ENCODE results near the gene ESR2.

The ESR2 gene

DNA sequence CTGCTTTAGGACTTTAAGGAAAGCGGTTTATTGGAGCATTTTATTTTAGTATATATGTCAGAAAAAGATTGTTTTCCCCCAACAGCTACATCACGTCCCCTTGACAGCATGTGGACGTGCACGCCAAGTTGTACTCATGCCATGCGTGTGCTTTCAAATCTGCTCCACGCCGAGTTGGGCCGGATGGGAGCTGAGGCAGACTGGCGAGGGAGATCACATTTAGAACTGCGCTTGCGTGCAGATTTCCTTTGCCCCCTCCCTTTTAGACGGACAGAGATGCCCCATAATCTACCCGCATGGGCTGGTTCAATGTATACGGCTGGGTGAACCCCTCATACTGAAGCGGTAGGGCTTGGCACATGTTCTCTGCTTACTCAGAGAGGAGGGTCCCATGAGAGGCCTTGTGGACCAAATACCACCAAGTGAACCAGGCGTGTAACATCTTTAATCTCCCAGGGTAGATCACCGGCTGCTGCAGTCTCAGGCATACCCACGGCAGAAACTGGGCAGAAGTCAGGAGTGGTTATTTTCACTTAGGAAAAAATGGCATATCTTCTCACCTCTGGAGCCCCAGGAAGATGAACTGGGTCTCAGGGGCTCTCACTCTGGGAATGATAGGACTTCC, 92.1 kb downstream of the ESR2 start:
- H3K4me3 ChIP-seq (ENCODE audit: low read depth in 1 of 5, low read length in 5 of 5), result no peak overlapping the region
- H3K36me3 ChIP-seq (ENCODE audit: control insufficient read depth in 5 of 5, insufficient read depth in 5 of 5, low read length in 5 of 5), result peaks cover 0 to 16% (median 9%) of the 10 kb centered on the region in 5 donors
- H3K9me3 ChIP-seq (ENCODE audit: control insufficient read depth in 5 of 5, low read length in 5 of 5), result no peaks in the 10 kb centered on the region
- H3K27ac ChIP-seq (ENCODE audit: low read depth, low read length), result no peak overlapping the region
- no peak overlapping the region for H3K9ac ChIP-seq (ENCODE audit: low read length in 5 of 5)
- no peaks in the 10 kb centered on the region for H3K27me3 ChIP-seq (ENCODE audit: control insufficient read depth in 5 of 5, insufficient read depth in 4 of 5, low read length in 5 of 5)
- peaks cover 6 to 32% (median 23%) of the 10 kb centered on the region in 5 donors for H3K4me1 ChIP-seq (ENCODE audit: control insufficient read depth in 5 of 5, insufficient read depth in 5 of 5, low read length in 5 of 5)

- H3K9ac ChIP-seq (ENCODE audit: low read length in 5 of 5), result no peak overlapping the region
- no peak overlapping the region for H3K4me3 ChIP-seq (ENCODE audit: low read depth in 1 of 5, low read length in 5 of 5)
- no peak overlapping the region for H3K27ac ChIP-seq (ENCODE audit: low read depth, low read length)
- no peaks in the 10 kb centered on the region for H3K27me3 ChIP-seq (ENCODE audit: control insufficient read depth in 5 of 5, insufficient read depth in 4 of 5, low read length in 5 of 5)
- H3K36me3 ChIP-seq (ENCODE audit: control insufficient read depth in 5 of 5, insufficient read depth in 5 of 5, low read length in 5 of 5), result peaks cover 0 to 16% (median 9%) of the 10 kb centered on the region in 5 donors
- H3K9me3 ChIP-seq (ENCODE audit: control insufficient read depth in 5 of 5, low read length in 5 of 5), result no peaks in the 10 kb centered on the region
- H3K4me1 ChIP-seq (ENCODE audit: control insufficient read depth in 5 of 5, insufficient read depth in 5 of 5, low read length in 5 of 5), result peaks cover 8 to 39% (median 30%) of the 10 kb centered on the region in 5 donors
These were observed 92.9 kb downstream of the ESR2 start for GRCh38 chr14:64201296-64201695.

- Histone ChIP-seq H3K4me3 (ENCODE audit: low read depth in 1 of 5, low read length in 5 of 5) (no peak overlapping the region), H3K27ac (ENCODE audit: low read depth, low read length) (peak overlapping the region; percentile 65)
These were observed 94.0 kb downstream of the ESR2 start for GRCh38 chr14:64200170-64200569.

DNA sequence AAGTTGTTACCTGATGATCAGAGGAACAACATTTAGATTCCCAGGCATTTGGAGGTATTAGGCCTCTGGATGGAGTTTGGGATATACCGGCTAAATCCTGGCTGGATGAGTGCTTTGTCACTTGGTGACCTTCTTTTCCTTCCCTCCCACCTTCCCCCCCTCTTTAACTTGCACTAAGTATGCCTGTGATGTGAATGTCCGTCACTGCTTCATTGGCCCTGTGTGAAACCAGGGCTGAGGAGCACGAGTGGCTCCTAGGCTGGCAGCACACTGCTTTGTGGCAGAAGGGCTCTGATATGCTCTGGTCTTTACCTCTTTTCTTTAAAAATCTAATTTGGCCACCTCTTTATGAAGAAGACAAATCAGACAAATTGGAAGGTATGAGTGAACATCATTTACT, 95.7 kb downstream of the ESR2 start:
- Histone ChIP-seq H3K27me3 (ENCODE audit: control insufficient read depth in 5 of 5, insufficient read depth in 4 of 5, low read length in 5 of 5) (no peaks in the 10 kb centered on the region), H3K4me1 (ENCODE audit: control insufficient read depth in 5 of 5, insufficient read depth in 5 of 5, low read length in 5 of 5) (peaks cover 8 to 42% (median 32%) of the 10 kb centered on the region in 5 donors), H3K4me3 (ENCODE audit: low read depth in 1 of 5, low read length in 5 of 5) (no peak overlapping the region), H3K9me3 (ENCODE audit: control insufficient read depth in 5 of 5, low read length in 5 of 5) (no peaks in the 10 kb centered on the region), H3K27ac (ENCODE audit: low read depth, low read length) (peak overlapping the region; percentile 12), H3K36me3 (ENCODE audit: control insufficient read depth in 5 of 5, insufficient read depth in 5 of 5, low read length in 5 of 5) (peaks cover 0 to 15% (median 7%) of the 10 kb centered on the region in 5 donors), H3K9ac (ENCODE audit: low read length in 5 of 5) (peak overlapping the region in 1 of 5 donors; percentile 29)

More at GRCh38 chr14:64200170-64200569, 94.0 kb downstream of the ESR2 start:
- peaks cover 0 to 16% (median 9%) of the 10 kb centered on the region in 5 donors for H3K36me3 ChIP-seq (ENCODE audit: control insufficient read depth in 5 of 5, insufficient read depth in 5 of 5, low read length in 5 of 5)
- peaks cover 8 to 42% (median 32%) of the 10 kb centered on the region in 5 donors for H3K4me1 ChIP-seq (ENCODE audit: control insufficient read depth in 5 of 5, insufficient read depth in 5 of 5, low read length in 5 of 5)
- H3K9me3 ChIP-seq (ENCODE audit: control insufficient read depth in 5 of 5, low read length in 5 of 5), result no peaks in the 10 kb centered on the region
- H3K27me3 ChIP-seq (ENCODE audit: control insufficient read depth in 5 of 5, insufficient read depth in 4 of 5, low read length in 5 of 5), result no peaks in the 10 kb centered on the region
- H3K9ac ChIP-seq (ENCODE audit: low read length in 5 of 5), result peak overlapping the region in 4 of 5 donors; percentile 16 to 46 (median 24)

- Histone ChIP-seq H3K9me3 (ENCODE audit: control insufficient read depth in 5 of 5, low read length in 5 of 5) (no peaks in the 10 kb centered on the region), H3K4me3 (ENCODE audit: low read depth in 1 of 5, low read length in 5 of 5) (no peak overlapping the region), H3K9ac (ENCODE audit: low read length in 5 of 5) (peak overlapping the region in 1 of 5 donors; percentile 29), H3K27ac (ENCODE audit: low read depth, low read length) (peak overlapping the region; percentile 12), H3K36me3 (ENCODE audit: control insufficient read depth in 5 of 5, insufficient read depth in 5 of 5, low read length in 5 of 5) (peaks cover 0 to 12% (median 7%) of the 10 kb centered on the region in 5 donors), H3K27me3 (ENCODE audit: control insufficient read depth in 5 of 5, insufficient read depth in 4 of 5, low read length in 5 of 5) (no peaks in the 10 kb centered on the region), H3K4me1 (ENCODE audit: control insufficient read depth in 5 of 5, insufficient read depth in 5 of 5, low read length in 5 of 5) (peaks cover 8 to 42% (median 32%) of the 10 kb centered on the region in 5 donors)
These were observed 96.2 kb downstream of the ESR2 start for GRCh38 chr14:64197996-64198395.

DNA sequence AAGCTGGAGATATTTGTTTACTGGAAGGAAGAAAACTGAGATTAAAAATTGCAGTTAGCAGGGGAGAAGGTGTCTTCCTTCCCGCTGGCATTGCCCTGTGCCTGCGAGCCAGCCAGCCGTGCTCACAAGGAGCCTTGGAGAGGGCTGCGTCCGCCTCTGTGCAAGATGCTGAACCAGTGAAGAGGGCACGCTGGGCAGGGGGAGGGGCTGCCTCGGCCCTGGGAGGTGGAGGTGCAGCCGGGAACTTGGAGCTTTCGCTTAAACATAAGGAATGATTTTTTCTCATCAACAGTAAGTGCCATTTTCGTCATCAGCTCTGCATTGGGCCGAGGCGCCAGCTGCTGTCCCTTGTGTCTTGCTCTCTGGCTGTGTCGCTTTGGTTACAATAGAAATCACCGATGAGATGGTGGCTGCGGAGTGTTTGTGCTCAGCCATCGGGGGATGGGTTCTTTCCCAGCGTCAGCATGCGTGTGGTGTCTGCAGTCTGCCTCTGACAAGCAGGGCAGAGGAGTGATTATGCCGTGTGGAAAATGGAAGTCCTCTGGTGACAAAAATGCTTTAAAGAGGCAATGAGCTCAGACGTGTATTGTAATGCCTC, 97.3 kb downstream of the ESR2 start:
- H3K9ac ChIP-seq (ENCODE audit: low read length in 5 of 5), result peak overlapping the region in 3 of 5 donors; percentile 21 to 60 (median 41)
- peaks cover 8 to 42% (median 32%) of the 10 kb centered on the region in 5 donors for H3K4me1 ChIP-seq (ENCODE audit: control insufficient read depth in 5 of 5, insufficient read depth in 5 of 5, low read length in 5 of 5)
- H3K36me3 ChIP-seq (ENCODE audit: control insufficient read depth in 5 of 5, insufficient read depth in 5 of 5, low read length in 5 of 5), result peaks cover 0 to 12% (median 6%) of the 10 kb centered on the region in 5 donors
- H3K4me3 ChIP-seq (ENCODE audit: low read depth in 1 of 5, low read length in 5 of 5), result peak overlapping the region; percentile 51 to 81 (median 69)
- H3K27me3 ChIP-seq (ENCODE audit: control insufficient read depth in 5 of 5, insufficient read depth in 4 of 5, low read length in 5 of 5), result no peaks in the 10 kb centered on the region
- no peaks in the 10 kb centered on the region for H3K9me3 ChIP-seq (ENCODE audit: control insufficient read depth in 5 of 5, low read length in 5 of 5)
- peak overlapping the region; percentile 55 for H3K27ac ChIP-seq (ENCODE audit: low read depth, low read length)

DNA sequence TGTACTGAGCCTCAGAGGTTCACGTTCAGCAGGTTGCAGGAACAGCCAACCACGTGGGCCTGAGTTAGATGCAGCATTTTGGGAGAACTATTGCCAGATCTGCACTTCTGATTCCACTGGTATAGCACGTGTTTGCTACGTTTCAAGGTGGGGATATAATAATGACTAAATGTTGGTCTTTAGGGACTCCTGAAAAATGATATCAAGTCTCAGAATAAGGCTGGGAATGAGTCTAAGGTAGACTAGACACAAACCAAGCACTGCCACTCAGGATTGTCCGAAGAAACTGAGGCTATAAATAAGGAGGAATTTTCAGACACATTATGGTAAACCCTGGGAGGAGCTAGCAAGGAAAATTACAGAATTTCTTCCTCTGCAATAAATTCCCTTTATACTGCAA, 98.1 kb downstream of the ESR2 start:
- no peak overlapping the region for H3K9ac ChIP-seq (ENCODE audit: low read length in 5 of 5)

GRCh38 chr14:64195199-64195598, 99.0 kb downstream of the ESR2 start:
- H3K4me3 ChIP-seq (ENCODE audit: low read depth in 1 of 5, low read length in 5 of 5), result no peak overlapping the region
- H3K27ac ChIP-seq (ENCODE audit: low read depth, low read length), result no peak overlapping the region
- peaks cover 0 to 14% (median 10%) of the 10 kb centered on the region in 5 donors for H3K36me3 ChIP-seq (ENCODE audit: control insufficient read depth in 5 of 5, insufficient read depth in 5 of 5, low read length in 5 of 5)
- no peaks in the 10 kb centered on the region for H3K9me3 ChIP-seq (ENCODE audit: control insufficient read depth in 5 of 5, low read length in 5 of 5)
- peaks cover 3 to 35% (median 28%) of the 10 kb centered on the region in 5 donors for H3K4me1 ChIP-seq (ENCODE audit: control insufficient read depth in 5 of 5, insufficient read depth in 5 of 5, low read length in 5 of 5)
- no peak overlapping the region for H3K9ac ChIP-seq (ENCODE audit: low read length in 5 of 5)
- H3K27me3 ChIP-seq (ENCODE audit: control insufficient read depth in 5 of 5, insufficient read depth in 4 of 5, low read length in 5 of 5), result no peaks in the 10 kb centered on the region

More for the DNA sequence above, 98.1 kb downstream of the ESR2 start:
- H3K27ac ChIP-seq (ENCODE audit: low read depth, low read length), result no peak overlapping the region
- peaks cover 0 to 14% (median 9%) of the 10 kb centered on the region in 5 donors for H3K36me3 ChIP-seq (ENCODE audit: control insufficient read depth in 5 of 5, insufficient read depth in 5 of 5, low read length in 5 of 5)
- peak overlapping the region in 1 of 5 donors; percentile 69 for H3K4me3 ChIP-seq (ENCODE audit: low read depth in 1 of 5, low read length in 5 of 5)
- H3K4me1 ChIP-seq (ENCODE audit: control insufficient read depth in 5 of 5, insufficient read depth in 5 of 5, low read length in 5 of 5), result peaks cover 8 to 42% (median 32%) of the 10 kb centered on the region in 5 donors
- H3K27me3 ChIP-seq (ENCODE audit: control insufficient read depth in 5 of 5, insufficient read depth in 4 of 5, low read length in 5 of 5), result no peaks in the 10 kb centered on the region
- no peaks in the 10 kb centered on the region for H3K9me3 ChIP-seq (ENCODE audit: control insufficient read depth in 5 of 5, low read length in 5 of 5)

GRCh38 chr14:64194404-64194803, 99.8 kb downstream of the ESR2 start:
- H3K9me3 ChIP-seq (ENCODE audit: control insufficient read depth in 5 of 5, low read length in 5 of 5), result no peaks in the 10 kb centered on the region
- no peaks in the 10 kb centered on the region for H3K27me3 ChIP-seq (ENCODE audit: control insufficient read depth in 5 of 5, insufficient read depth in 4 of 5, low read length in 5 of 5)
- no peak overlapping the region for H3K4me3 ChIP-seq (ENCODE audit: low read depth in 1 of 5, low read length in 5 of 5)
- no peak overlapping the region for H3K27ac ChIP-seq (ENCODE audit: low read depth, low read length)
- H3K9ac ChIP-seq (ENCODE audit: low read length in 5 of 5), result no peak overlapping the region
- peaks cover 2 to 28% (median 25%) of the 10 kb centered on the region in 5 donors for H3K4me1 ChIP-seq (ENCODE audit: control insufficient read depth in 5 of 5, insufficient read depth in 5 of 5, low read length in 5 of 5)
- peaks cover 0 to 20% (median 13%) of the 10 kb centered on the region in 5 donors for H3K36me3 ChIP-seq (ENCODE audit: control insufficient read depth in 5 of 5, insufficient read depth in 5 of 5, low read length in 5 of 5)

DNA sequence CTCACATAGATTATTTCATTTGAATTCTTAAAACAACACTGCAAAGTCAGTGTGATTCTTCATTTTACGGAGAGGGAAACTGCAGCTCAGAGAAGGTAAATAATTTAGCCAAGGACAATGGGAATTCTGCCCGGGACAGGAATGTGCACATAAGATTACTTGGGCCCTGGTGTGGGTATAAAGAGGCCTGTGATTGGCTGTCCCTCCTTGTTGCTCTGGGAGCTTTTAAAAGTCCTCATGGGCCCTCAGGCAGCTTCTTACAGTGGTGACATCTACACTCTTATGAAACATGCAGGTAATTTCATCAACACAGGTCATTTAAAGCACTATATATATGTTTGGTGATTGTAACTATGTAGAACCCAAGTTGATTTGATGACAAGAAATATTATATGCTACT, 100.3 kb downstream of the ESR2 start:
- H3K36me3 ChIP-seq (ENCODE audit: control insufficient read depth in 5 of 5, insufficient read depth in 5 of 5, low read length in 5 of 5), result peaks cover 0 to 25% (median 15%) of the 10 kb centered on the region in 5 donors
- H3K27me3 ChIP-seq (ENCODE audit: control insufficient read depth in 5 of 5, insufficient read depth in 4 of 5, low read length in 5 of 5), result no peaks in the 10 kb centered on the region
- H3K9ac ChIP-seq (ENCODE audit: low read length in 5 of 5), result no peak overlapping the region
- no peak overlapping the region for H3K4me3 ChIP-seq (ENCODE audit: low read depth in 1 of 5, low read length in 5 of 5)
- H3K9me3 ChIP-seq (ENCODE audit: control insufficient read depth in 5 of 5, low read length in 5 of 5), result no peaks in the 10 kb centered on the region
- H3K27ac ChIP-seq (ENCODE audit: low read depth, low read length), result no peak overlapping the region
- H3K4me1 ChIP-seq (ENCODE audit: control insufficient read depth in 5 of 5, insufficient read depth in 5 of 5, low read length in 5 of 5), result peaks cover 2 to 25% (median 20%) of the 10 kb centered on the region in 5 donors

Measured in subcutaneous abdominal adipose tissue (tissue), 5 donors.